Nephron (organoid): ENCODE results near the gene DCTN2.

Source experiments
- H3K27ac Mint-ChIP-seq, 3 experiments: 2 replicates each; pipeline ENCODE4 v1.8.0; 2020; ENCODE audit warnings: mixed read lengths in 3 of 3, mild to moderate bottlenecking in 2 of 3, moderate library complexity in 1 of 3
- H3K27me3 Mint-ChIP-seq: 2 replicates; pipeline ENCODE4 v1.8.0; 2021; ENCODE audit warnings: low read depth, mild to moderate bottlenecking, moderate library complexity, mixed read lengths
- H3K36me3 Mint-ChIP-seq: 2 replicates; pipeline ENCODE4 v1.8.0; 2020; ENCODE audit warnings: low read depth, mixed read lengths
- H3K4me1 Mint-ChIP-seq: 2 replicates; pipeline ENCODE4 v1.8.0; 2020; ENCODE audit warnings: mixed read lengths
- H3K4me3 Mint-ChIP-seq, 3 experiments: 2 replicates each; pipeline ENCODE4 v1.8.0; 2020; ENCODE audit warnings: mild to moderate bottlenecking in 3 of 3, mixed read lengths in 3 of 3, moderate library complexity in 2 of 3
- H3K9me3 Mint-ChIP-seq: 2 replicates; pipeline ENCODE4 v1.8.0; 2020; ENCODE audit warnings: mixed read lengths
- CTCF ChIP-seq, 3 experiments: fragments of 200-600 bp; sonication (generic); IDR thresholded peaks; one replicate each; pipeline ENCODE4 v1.5.0; 2021; ENCODE audit warnings: antibody characterized with exemption in 3 of 3; ENCODE audit not compliant: unreplicated experiment in 3 of 3

Gene DCTN2

GRCh38 chr12:57485695-57486094 lies 61.3 kb downstream of the DCTN2 start:
- H3K36me3 Mint-ChIP-seq = peaks cover 21% of the 10 kb centered on the region
- peaks cover 14% of the 10 kb centered on the region for H3K4me1 Mint-ChIP-seq
- H3K27ac Mint-ChIP-seq = no peak overlapping the region
- peak overlapping the region in 1 of 3 experiments; percentile 24 for H3K4me3 Mint-ChIP-seq
- no peak for TF ChIP-seq CTCF (IDR thresholded peaks at IDR 0.05; ENCODE audit: unreplicated experiment in 3 of 3)
- H3K27me3 Mint-ChIP-seq = peaks cover 12% of the 10 kb centered on the region
- H3K9me3 Mint-ChIP-seq = no peaks in the 10 kb centered on the region

GRCh38 chr12:57483466-57483865 lies 63.5 kb downstream of the DCTN2 start:
- H3K36me3 Mint-ChIP-seq = peaks cover 4% of the 10 kb centered on the region
- no peak overlapping the region for H3K4me3 Mint-ChIP-seq
- no peaks in the 10 kb centered on the region for H3K9me3 Mint-ChIP-seq
- H3K27me3 Mint-ChIP-seq = peaks cover 33% of the 10 kb centered on the region
- H3K4me1 Mint-ChIP-seq = peaks cover 7% of the 10 kb centered on the region
- peak overlapping the region in 2 of 3 experiments; percentile 19 to 36 for H3K27ac Mint-ChIP-seq
- no peak for TF ChIP-seq CTCF (IDR thresholded peaks at IDR 0.05; ENCODE audit: unreplicated experiment in 3 of 3)

- peaks cover 15% of the 10 kb centered on the region for H3K4me1 Mint-ChIP-seq
- H3K27me3 Mint-ChIP-seq = peaks cover 51% of the 10 kb centered on the region
- H3K9me3 Mint-ChIP-seq = no peaks in the 10 kb centered on the region
- no peak overlapping the region for H3K27ac Mint-ChIP-seq
- TF ChIP-seq CTCF (IDR thresholded peaks at IDR 0.05; ENCODE audit: unreplicated experiment in 3 of 3) = no peak
- H3K4me3 Mint-ChIP-seq = no peak overlapping the region
- H3K36me3 Mint-ChIP-seq = no peaks in the 10 kb centered on the region
These were observed 65.3 kb downstream of the DCTN2 start for GRCh38 chr12:57481671-57482070.
